Tongue (tissue), 2 donors: ENCODE data around the gene TBX2. TPM values are rescaled to one million over a fixed set of nuclear protein-coding genes. Genes with fewer than 3 reads are reported as not detected.

Experiments used
- DNase-seq: peaks from one replicate; pipeline ENCODE4 v3.0.0-alpha.2; 2015
- total RNA-seq: library from RNA; depleted of rRNA; stranded (reverse); fragments of >200 nt; gene quantifications from one replicate; pipeline ENCODE4 v1.2.3, GENCODE V29; 2014

The TBX2 gene
- total RNA-seq, 1 donor from 2014 or later = 10.5 TPM

DNA sequence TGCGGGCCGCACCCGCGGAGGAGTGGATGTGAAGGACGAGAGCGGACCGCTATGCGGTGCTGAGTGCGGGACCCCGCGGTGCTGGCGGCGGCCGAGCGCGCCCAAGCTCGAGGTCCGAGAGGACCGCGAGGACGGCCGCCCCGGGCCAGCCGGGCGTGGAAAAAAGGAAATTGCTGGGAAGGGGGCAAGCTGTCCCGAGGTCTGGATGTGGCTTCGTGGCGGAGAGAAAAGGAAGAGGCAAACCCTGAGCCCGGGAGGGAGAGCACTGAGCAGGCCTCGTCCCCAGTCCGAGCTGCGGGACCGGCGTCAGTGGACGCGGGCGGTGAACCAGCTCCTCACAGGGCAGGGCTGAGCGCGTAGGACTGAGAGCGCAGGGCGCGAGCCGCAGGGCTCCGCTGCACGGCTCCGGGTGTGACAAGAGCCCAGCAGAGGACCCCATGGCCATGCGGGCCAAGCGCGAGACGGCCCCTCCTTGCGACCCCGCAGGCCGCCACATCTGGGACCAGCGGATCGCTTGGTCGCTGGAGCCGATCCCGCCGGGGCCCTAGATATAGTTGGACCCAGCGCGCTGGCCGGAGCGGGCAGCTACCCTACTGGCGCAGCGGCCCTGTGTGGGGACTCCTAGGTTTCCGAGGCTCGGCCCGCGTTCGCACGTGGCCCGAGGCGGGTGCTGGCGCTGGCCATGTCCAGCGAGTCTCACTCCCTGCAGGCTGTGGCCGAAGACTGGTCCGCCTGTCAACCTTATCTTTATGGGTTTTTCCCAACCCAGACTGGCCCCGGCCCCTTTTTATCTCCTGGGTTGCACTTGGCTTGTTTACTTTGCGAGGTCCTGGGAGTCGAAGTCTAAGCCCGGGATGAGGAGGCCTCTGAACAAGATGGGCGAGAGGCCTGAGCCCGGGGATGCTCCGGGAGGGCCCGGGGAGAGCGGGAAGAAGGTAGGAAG, 55.0 kb downstream of the TBX2 start:
- DNase-seq = no peak

DNA sequence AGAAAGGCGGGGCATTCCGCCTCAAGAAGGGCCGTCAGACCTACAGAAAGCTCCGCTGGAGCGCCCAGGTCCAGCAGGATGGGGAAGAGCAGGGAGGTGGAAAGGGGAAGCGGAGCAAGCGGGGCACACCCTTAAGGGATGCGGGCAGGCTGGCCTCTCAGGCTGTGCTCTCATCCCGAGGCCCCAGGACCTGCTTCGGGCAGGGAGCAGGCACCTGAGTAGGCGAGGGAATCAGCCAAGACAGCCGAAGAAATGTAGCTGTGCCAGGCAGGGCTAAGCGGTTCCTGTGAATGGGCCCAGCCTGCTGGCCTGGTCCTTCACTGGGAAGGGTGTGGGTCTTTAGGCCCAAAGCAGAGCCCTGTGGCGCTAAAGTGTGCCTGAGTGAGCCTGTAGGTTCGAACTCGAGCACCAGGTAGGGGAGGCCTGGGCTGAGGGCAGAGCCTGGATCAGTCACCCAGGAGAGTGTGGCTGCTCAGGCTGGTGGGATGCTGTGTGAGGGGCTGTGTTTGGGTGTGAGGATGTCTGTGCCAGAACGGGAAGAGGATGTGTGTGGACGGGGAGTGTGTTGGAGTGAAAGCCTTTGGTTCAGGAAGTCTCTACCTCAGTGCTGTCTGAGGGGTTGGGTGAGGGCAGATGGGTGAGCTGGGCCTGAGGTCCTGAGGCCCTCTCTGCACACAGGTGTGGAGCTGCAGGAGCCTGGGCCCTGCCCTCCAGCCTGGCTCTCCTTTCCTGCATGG, 55.8 kb downstream of the TBX2 start:
- no peak for DNase-seq

DNA sequence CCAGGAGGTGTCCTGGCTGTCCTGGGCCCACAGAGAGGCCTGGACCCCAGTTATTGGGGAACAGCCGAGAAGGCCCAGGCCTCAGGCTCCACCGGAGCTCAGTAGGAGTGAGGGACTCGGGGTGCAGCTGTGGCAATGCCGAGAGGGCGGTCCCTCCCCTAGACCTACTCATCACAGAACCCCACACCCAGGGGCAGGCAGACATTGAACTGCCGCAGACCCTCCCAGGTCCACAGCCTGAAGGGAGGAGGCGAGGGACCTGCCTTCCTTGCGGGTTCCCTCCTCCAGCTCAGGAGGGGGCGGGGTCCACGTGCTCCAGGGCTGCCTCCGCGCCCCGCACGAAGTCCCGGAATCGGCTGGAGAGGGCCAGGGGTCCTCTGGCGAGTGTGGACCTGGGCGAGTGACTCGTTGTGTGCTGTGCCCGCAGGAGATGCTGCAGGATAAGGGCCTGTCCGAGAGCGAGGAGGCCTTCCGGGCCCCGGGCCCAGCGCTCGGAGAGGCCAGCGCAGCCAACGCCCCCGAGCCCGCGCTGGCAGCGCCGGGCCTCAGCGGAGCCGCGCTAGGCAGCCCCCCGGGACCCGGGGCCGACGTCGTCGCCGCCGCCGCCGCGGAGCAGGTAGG, 56.5 kb downstream of the TBX2 start:
- no peak for DNase-seq

DNA sequence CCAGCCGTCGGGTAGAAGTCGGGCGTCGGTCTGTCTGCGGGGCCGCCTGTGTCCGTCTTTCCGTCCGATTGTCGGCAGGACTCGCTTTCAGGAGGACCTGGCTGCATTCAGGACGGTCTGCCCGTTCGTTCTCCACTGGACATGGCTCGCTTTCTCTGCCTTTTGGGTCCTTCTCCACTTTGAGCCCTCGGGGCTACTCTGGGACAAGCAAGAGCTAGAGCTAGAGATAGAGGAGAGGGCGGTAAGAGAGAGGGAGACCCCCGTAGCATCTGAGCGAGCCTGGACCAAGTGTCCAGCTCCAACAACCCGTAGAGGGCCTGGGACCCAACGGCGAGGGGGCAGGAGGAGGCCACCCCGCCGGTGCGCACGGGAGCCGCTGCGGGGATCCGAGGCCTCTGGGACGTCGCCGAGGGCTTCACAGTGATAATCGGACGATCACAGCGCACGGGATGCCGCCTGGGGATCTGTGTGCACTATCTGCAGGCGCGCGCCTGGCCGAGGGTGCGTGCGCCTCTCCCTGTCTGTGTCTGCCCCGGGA, 57.1 kb downstream of the TBX2 start:
- DNase-seq = no peak

DNA sequence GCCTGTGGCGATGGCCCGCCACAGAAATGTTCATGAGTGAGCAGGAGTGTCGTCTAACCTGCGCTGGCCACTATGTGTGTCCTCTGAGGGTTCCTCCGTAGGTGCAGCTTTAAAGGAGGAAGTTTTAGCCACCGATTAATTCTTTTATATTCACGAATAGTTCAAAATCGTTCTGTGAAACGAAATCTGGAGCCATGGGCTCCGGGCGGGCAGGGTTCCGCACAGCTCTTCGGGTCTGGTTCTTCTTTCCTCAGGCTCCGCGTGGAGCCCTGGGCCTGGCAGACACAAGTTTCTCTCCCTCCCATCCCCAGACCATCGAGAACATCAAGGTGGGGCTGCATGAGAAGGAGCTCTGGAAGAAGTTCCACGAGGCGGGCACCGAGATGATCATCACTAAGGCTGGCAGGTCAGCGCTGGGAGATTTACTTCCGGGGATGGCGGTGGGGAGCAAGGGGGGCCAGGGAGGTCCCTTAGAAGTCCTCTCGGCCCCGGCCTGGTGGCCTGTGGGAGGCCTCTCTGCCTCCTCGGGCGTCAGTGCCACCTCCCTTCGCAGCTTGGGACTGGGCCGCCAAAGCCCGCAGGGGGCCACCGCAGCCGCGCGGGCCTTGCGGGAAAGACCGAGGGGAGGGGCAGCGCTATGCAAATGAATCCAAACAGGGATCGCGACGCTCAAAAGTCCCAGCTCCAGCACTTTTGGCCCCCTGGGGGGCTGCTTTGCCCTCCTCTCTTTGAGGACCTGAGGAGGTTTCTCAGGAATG, 57.8 kb downstream of the TBX2 start:
- no peak for DNase-seq

DNA sequence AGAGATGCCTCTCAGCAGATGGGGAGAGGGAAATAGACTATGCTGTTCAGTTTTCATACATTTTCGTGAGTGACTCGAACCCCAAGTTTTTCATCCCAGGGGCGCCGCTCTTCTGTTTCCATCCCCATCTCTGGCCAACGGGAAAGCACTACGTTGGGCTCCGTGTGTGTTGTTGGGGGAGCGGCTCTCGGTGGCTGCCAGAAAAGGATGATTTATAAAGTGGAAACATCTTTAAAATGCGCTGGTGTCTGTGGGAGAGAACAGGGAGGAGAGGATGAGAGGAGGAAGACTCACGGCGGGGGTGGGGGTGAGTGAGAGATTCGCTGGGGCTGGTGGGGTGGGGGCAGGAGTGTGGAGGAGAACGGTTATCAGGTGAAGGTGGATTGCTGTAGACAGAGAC, 58.4 kb downstream of the TBX2 start:
- DNase-seq = no peak

DNA sequence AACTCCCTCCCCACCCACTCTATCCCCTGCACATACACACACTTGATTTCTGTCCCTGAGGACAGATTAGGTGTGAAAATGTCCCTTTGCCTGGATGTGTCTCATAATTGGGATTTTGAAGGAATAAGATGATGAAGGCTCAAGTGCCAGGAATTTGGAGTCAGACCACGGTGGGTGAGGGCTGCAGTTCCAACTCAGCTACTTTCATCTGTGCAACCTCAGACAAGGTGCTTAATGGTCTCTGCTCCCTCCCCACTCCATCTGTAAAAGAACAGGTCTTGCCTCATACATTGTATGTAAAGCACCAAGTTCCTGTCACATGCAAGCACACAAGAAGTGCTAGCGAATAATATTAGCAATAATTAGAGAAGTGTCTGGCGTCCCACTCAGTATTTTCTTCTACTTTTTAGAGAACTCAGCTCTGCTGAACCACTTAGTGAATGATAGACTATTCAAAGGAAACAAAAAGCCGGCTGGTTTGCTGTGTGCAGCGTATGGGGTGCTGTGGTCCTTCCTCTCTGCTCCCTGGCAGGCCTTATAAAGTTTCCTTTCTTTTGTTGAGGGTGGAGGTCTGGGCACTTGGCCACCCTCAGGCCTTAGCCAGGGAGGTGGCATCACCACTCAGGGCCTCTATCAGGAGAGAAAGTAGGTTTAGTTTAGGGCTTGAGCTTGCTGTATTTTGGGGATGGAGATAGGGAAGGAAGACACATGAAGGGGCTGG, 58.9 kb downstream of the TBX2 start:
- no peak for DNase-seq

Other genes starting within 250 kb of the TBX2 start
- 2.2 TPM for gene TBX4, start 52.6 kb downstream of the TBX2 start, total RNA-seq
- not detected for gene NACA2, start 191.4 kb downstream of the TBX2 start, total RNA-seq